H1 (cell line): ENCODE data around the gene THEMIS. TPM values are rescaled to one million over a fixed set of nuclear protein-coding genes. Genes with fewer than 3 reads are reported as not detected.

Source experiments
- CTCF ChIA-PET: fragments of 300-600 bp; sonication (Branson Sonifier 250); formaldehyde crosslinking; loops from one replicate; lab custom pipeline; 2021; ENCODE audit not compliant: partially characterized antibody; lab: Charles Lee
- POLR2A ChIA-PET: fragments of 300-600 bp; sonication (Branson Sonifier 250); formaldehyde crosslinking; loops from one replicate; lab custom pipeline; 2021; ENCODE audit warnings: inconsistent platforms; ENCODE audit not compliant: partially characterized antibody; lab: Charles Lee
- DNase-seq, 2 experiments: peaks; one replicate each; pipeline versions ENCODE4 v3.0.0 to v3.0.0-alpha.2; 2010 to 2022; ENCODE audit warnings: low spot score in 2 of 2, low read depth in 1 of 2, mixed read lengths in 1 of 2
- FAIRE-seq: peaks from 2 replicates; lab custom pipeline; 2011; peaks lifted over from hg19 to GRCh38; lab: Jason Lieb, UNC
- H2AFZ ChIP-seq: 2 replicates; pipeline ENCODE4 v1.8.1; 2012; ENCODE audit warnings: low read length, inconsistent platforms
- H2AK5ac ChIP-seq: 2 replicates; pipeline ENCODE4 v1.6.1; 2013; ENCODE audit warnings: low read depth, low read length
- H2BK120ac ChIP-seq: replicated peaks from 2 replicates; pipeline ENCODE3; 2013; ENCODE audit warnings: low read depth, low read length, inconsistent platforms
- H2BK12ac ChIP-seq: 2 replicates; pipeline ENCODE4 v1.6.1; 2013; ENCODE audit warnings: low read depth, low read length
- H2BK15ac ChIP-seq: 2 replicates; pipeline ENCODE4 v1.6.1; 2013; ENCODE audit warnings: low read length
- H2BK20ac ChIP-seq: 2 replicates; pipeline ENCODE4 v1.6.1; 2013; ENCODE audit warnings: low read length
- H2BK5ac ChIP-seq: 2 replicates; pipeline ENCODE4 v1.6.1; 2013; ENCODE audit warnings: low read depth, low read length
- H3K14ac ChIP-seq: 2 replicates; pipeline ENCODE4 v1.6.1; 2013; ENCODE audit warnings: inconsistent platforms; ENCODE audit not compliant: insufficient read length
- H3K18ac ChIP-seq: 2 replicates; pipeline ENCODE4 v1.6.1; 2013; ENCODE audit warnings: low read length; ENCODE audit errors: extremely low read depth
- H3K23ac ChIP-seq: 2 replicates; pipeline ENCODE4 v1.6.1; 2013; ENCODE audit warnings: inconsistent platforms; ENCODE audit not compliant: insufficient read length
- H3K23me2 ChIP-seq: 2 replicates; pipeline ENCODE4 v1.6.1; 2013; ENCODE audit warnings: low read depth, low read length
- H3K27ac ChIP-seq: 2 replicates; pipeline ENCODE4 v1.6.1; 2011; ENCODE audit warnings: low read depth, low read length, inconsistent platforms
- H3K27me3 ChIP-seq, 4 experiments: replicated peaks in 1 of 4; 1 replicate in 1 of 4; 2 replicates in 3 of 4; pipeline versions ENCODE4 v1.6.1 to v1.8.1; 2011 to 2013; ENCODE audit warnings: low read length in 3 of 4, mild to moderate bottlenecking in 3 of 4, inconsistent platforms in 2 of 4, mixed read lengths in 2 of 4, moderate library complexity in 1 of 4; ENCODE audit not compliant: control insufficient read depth in 3 of 4, insufficient read depth in 3 of 4; ENCODE audit errors: extremely low read depth in 1 of 4
- H3K36me3 ChIP-seq, 4 experiments: 2 replicates each; pipeline versions ENCODE4 v1.6.1 to v1.8.1; 2011 to 2013; ENCODE audit warnings: mild to moderate bottlenecking in 4 of 4, low read length in 3 of 4, moderate library complexity in 2 of 4, control low read depth in 1 of 4, inconsistent platforms in 1 of 4; ENCODE audit not compliant: insufficient read depth in 4 of 4, control insufficient read depth in 2 of 4
- H3K4ac ChIP-seq: replicated peaks from 2 replicates; pipeline ENCODE3; 2013; ENCODE audit warnings: low read length, low read depth, mixed read lengths, inconsistent platforms; ENCODE audit not compliant: insufficient read length
- H3K4me1 ChIP-seq, 4 experiments: replicated peaks in 1 of 4; 1 replicate in 1 of 4; 2 replicates in 3 of 4; pipeline versions ENCODE4 v1.6.1 to v1.8.1; 2011 to 2013; ENCODE audit warnings: low read length in 3 of 4, inconsistent platforms in 2 of 4, mixed read lengths in 1 of 4; ENCODE audit not compliant: insufficient read depth in 4 of 4, control insufficient read depth in 3 of 4
- H3K4me2 ChIP-seq, 2 experiments: 2 replicates each; pipeline versions ENCODE4 v1.6.1 to v1.8.1; 2011 to 2013; ENCODE audit warnings: low read depth in 2 of 2, low read length in 2 of 2, control low read depth in 1 of 2, inconsistent platforms in 1 of 2, mild to moderate bottlenecking in 1 of 2; ENCODE audit not compliant: insufficient read depth in 1 of 2
- H3K4me3 ChIP-seq, 4 experiments: fragments of 200-600, 300-600 bp in 1 of 4; sonication (generic), shearing (Covaris generic), sonication (Bioruptor Twin) in 1 of 4; 2 replicates each; pipeline versions ENCODE4 v1.5.1 to v1.8.1; 2011 to 2016; ENCODE audit warnings: low read length in 4 of 4, low read depth in 3 of 4, control low read depth in 2 of 4, inconsistent platforms in 2 of 4, mild to moderate bottlenecking in 2 of 4, mixed read lengths in 1 of 4, moderate library complexity in 1 of 4; ENCODE audit not compliant: insufficient read depth in 2 of 4; ENCODE audit errors: extremely low read depth in 1 of 4
- H3K56ac ChIP-seq: replicated peaks from 2 replicates; pipeline ENCODE3; 2013; ENCODE audit warnings: low read depth, mild to moderate bottlenecking, mixed read lengths, low read length, inconsistent platforms; ENCODE audit not compliant: insufficient read length
- H3K79me1 ChIP-seq: 2 replicates; pipeline ENCODE4 v1.6.1; 2013; ENCODE audit warnings: low read depth, low read length, control low read depth
- H3K79me2 ChIP-seq, 2 experiments: 2 replicates each; pipeline versions ENCODE4 v1.6.1 to v1.8.1; 2012 to 2013; ENCODE audit warnings: low read length in 2 of 2, mild to moderate bottlenecking in 2 of 2, inconsistent platforms in 1 of 2; ENCODE audit not compliant: insufficient read depth in 2 of 2, control insufficient read depth in 1 of 2
- H3K9ac ChIP-seq, 4 experiments: replicated peaks in 1 of 4; 1 replicate in 1 of 4; 2 replicates in 3 of 4; pipeline versions ENCODE4 v1.6.1 to v1.8.1; 2011 to 2013; ENCODE audit warnings: low read depth in 3 of 4, low read length in 3 of 4, control low read depth in 2 of 4, mild to moderate bottlenecking in 2 of 4, moderate library complexity in 2 of 4, inconsistent platforms in 1 of 4; ENCODE audit errors: extremely low read depth in 1 of 4
- H3K9me3 ChIP-seq, 2 experiments: 2 replicates each; pipeline versions ENCODE4 v1.6.1 to v1.8.1; 2012 to 2013; ENCODE audit warnings: mild to moderate bottlenecking in 2 of 2, moderate library complexity in 2 of 2, control low read depth in 1 of 2, inconsistent platforms in 1 of 2, low read depth in 1 of 2, low read length in 1 of 2, mixed read lengths in 1 of 2; ENCODE audit not compliant: insufficient read depth in 2 of 2
- H4K20me1 ChIP-seq, 2 experiments: replicated peaks in 1 of 2; 2 replicates each; pipeline versions ENCODE3 to v1.8.1; 2011 to 2013; ENCODE audit warnings: inconsistent platforms in 2 of 2, low read length in 2 of 2, mild to moderate bottlenecking in 1 of 2; ENCODE audit not compliant: insufficient read depth in 2 of 2, control insufficient read depth in 1 of 2
- H4K5ac ChIP-seq: 2 replicates; pipeline ENCODE4 v1.6.1; 2013; ENCODE audit warnings: low read length, low read depth, mixed read lengths, inconsistent platforms; ENCODE audit not compliant: insufficient read length
- H4K8ac ChIP-seq: 2 replicates; pipeline ENCODE4 v1.8.0; 2013; ENCODE audit warnings: mild to moderate bottlenecking, moderate library complexity, low read length, inconsistent platforms; ENCODE audit not compliant: insufficient read depth; ENCODE audit errors: extremely low read depth
- H4K91ac ChIP-seq: replicated peaks from 2 replicates; pipeline ENCODE3; 2013; ENCODE audit warnings: low read length, mixed read lengths, inconsistent platforms; ENCODE audit not compliant: insufficient read length
- ASH2L ChIP-seq: fragments of 200-600, 300-600 bp; sonication (generic); IDR thresholded peaks from one replicate; pipeline ENCODE4 v1.7.1; 2017; ENCODE audit warnings: low read length
- CBX5 ChIP-seq: fragments of 300-800, 300-1000 bp; sonication (generic); IDR thresholded peaks from 2 replicates; pipeline ENCODE4 v1.7.1; 2016; ENCODE audit warnings: antibody characterized with exemption, low read length, low read depth
- CEBPB ChIP-seq: IDR thresholded peaks from 2 replicates; pipeline ENCODE4 v1.6.1; 2012; ENCODE audit warnings: low read depth, low read length
- CREB1 ChIP-seq: IDR thresholded peaks from 2 replicates; pipeline ENCODE4 v1.6.1; 2012; ENCODE audit warnings: inconsistent platforms
- HDAC6 ChIP-seq: IDR thresholded peaks from one replicate; pipeline ENCODE4 v1.7.1; 2012; ENCODE audit warnings: low read depth, mild to moderate bottlenecking, inconsistent platforms, low read length, moderate library complexity
- JUN ChIP-seq: IDR thresholded peaks from 2 replicates; pipeline ENCODE4 v1.6.1; 2011; ENCODE audit warnings: low read depth, mild to moderate bottlenecking, improper control_type of control experiment, low read length
- POU5F1 ChIP-seq: IDR thresholded peaks from 2 replicates; pipeline ENCODE4 v1.6.1; 2011; ENCODE audit warnings: low read depth, mild to moderate bottlenecking, low read length, moderate library complexity
- RAD21 ChIP-seq, 2 experiments: IDR thresholded peaks in 1 of 2; conservative IDR thresholded peaks in 1 of 2; 2 replicates each; pipeline ENCODE4 v1.6.1; 2011; ENCODE audit warnings: low read depth in 2 of 2, low read length in 2 of 2, improper control_type of control experiment in 1 of 2, inconsistent platforms in 1 of 2, mild to moderate bottlenecking in 1 of 2, moderate library complexity in 1 of 2
- SUZ12 ChIP-seq: fragments of 200-600 bp; sonication (generic); IDR thresholded peaks from 2 replicates; pipeline ENCODE4 v1.6.1; 2012; ENCODE audit warnings: mild to moderate bottlenecking, inconsistent platforms, low read length, moderate library complexity, mixed read lengths
- YY1 ChIP-seq: IDR thresholded peaks from 2 replicates; pipeline ENCODE4 v1.6.1; 2011; ENCODE audit warnings: low read depth, mild to moderate bottlenecking, low read length
- WGBS, 2 experiments: shearing (Covaris generic) in 1 of 2; methylation state at CpG; one replicate each; pipeline versions ENCODE4 v1.1.6 to v1.1.7; 2013 to 2015; ENCODE audit warnings: low lambda C conversion rate in 2 of 2, mixed read lengths in 2 of 2, inconsistent platforms in 1 of 2, low coverage in 1 of 2, missing lambda C conversion rate in 1 of 2; ENCODE audit not compliant: insufficient replicate concordance in 2 of 2, insufficient coverage in 1 of 2, insufficient read length in 1 of 2; ENCODE audit errors: extremely low coverage in 1 of 2, missing lambda C conversion rate in 1 of 2; 5-methylcytosine and 5-hydroxymethylcytosine counted together
- polyA plus RNA-seq, 7 experiments: library from polyadenylated mRNA; depleted of rRNA in 3 of 7; stranded (reverse) in 5 of 7; unstranded in 2 of 7; fragments of >200 nt in 5 of 7; fragments of 200-250 nt in 2 of 7; gene quantifications; 1 replicate in 5 of 7; 2 replicates in 1 of 7; 4 replicates in 1 of 7; pipeline versions ENCODE4 v1.2.1 to v1.2.3, GENCODE V29; 2011 to 2013; ENCODE audit warnings: missing spikeins in 2 of 7, mixed read lengths in 2 of 7
- total RNA-seq: library from RNA; stranded (reverse); fragmentation: NEBNext Ultra II Directional; extraction: Animal tissue kit (Norgen Biotek cat#: 25700); gene quantifications from 2 replicates; pipeline ENCODE4 v1.2.1, GENCODE V29; 2021
- TF ChIP-seq, protein P1 (sequence below), 3 experiments: IDR thresholded peaks; 1 replicate in 2 of 3; 2 replicates in 1 of 3; pipeline versions ENCODE4 v1.5.1 to v1.6.1; 2011; ENCODE audit warnings: low read length in 3 of 3, mild to moderate bottlenecking in 3 of 3, inconsistent platforms in 2 of 3, low read depth in 1 of 3, moderate library complexity in 1 of 3; ENCODE audit not compliant: insufficient read depth in 1 of 3; ENCODE audit errors: control extremely low read depth in 1 of 3

Gene THEMIS
- total and polyA plus RNA-seq, 2 of the 8 experiments (the other 6 are each of a cell fraction or from before 2014, with no cell fraction given): not detected

DNA sequence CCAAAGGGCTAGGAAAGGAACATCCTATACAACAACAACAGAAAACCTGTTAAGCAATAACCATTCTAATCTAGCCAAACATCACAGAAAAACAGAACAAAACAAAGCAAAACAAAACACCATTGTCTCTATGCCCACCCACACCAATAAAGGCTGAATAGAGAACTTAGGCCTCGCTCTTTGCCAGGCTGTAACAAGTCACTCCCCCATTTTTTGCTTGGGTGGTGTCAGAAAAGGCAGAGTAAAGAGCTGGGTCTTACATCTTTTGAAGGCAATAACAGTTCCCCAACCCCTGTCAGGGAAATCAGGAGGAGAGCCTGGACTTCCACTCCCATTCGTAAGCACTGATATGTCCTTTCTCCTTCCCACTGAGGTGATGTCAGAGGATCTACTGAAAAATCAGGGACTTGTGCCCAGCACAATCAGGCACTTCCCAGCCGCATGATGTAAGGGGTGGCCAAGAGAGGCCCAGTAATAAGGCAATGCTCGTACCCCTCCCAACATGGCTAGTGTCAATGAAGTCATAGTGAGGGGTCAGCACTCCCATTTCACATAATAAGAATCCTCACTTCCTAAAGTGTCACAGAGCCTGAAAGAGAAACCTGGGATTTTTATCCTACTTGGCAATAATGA, 31.0 kb downstream of the THEMIS start:
- no peaks in the 10 kb centered on the region; the same call in 1 of the 2 replicates for H3K23me2 ChIP-seq
- whole genome bisulfite sequencing, 2 experiments: 91% methylated on average over 4 of the region's 4 CpGs; no CpG with 5 or more reads in 1 of the 2 experiments
- POLR2A ChIA-PET: no interaction called here
- H3K9me3 ChIP-seq: no peaks in the 10 kb centered on the region
- no peak overlapping the region for H4K5ac ChIP-seq
- H2BK120ac ChIP-seq: no peak overlapping the region
- no peak for FAIRE-seq
- no peak overlapping the region for H3K4me3 ChIP-seq
- H2BK15ac ChIP-seq: no peak overlapping the region
- H3K56ac ChIP-seq: no peak overlapping the region
- no peak overlapping the region for H3K4ac ChIP-seq
- DNase-seq: no peak
- H2BK20ac ChIP-seq: no peak overlapping the region
- H2BK5ac ChIP-seq: no peak overlapping the region
- CTCF ChIA-PET: interaction anchor here (0.7 to 2.4 kb wide), 5 partner anchors 10 to 649 kb away, joined by 3 to 12 read pairs (median 3); no protein-coding TSS in a partner anchor
- H3K36me3 ChIP-seq: no peaks in the 10 kb centered on the region
- no peaks in the 10 kb centered on the region for H3K27me3 ChIP-seq
- H3K18ac ChIP-seq: no peak overlapping the region
- no peak overlapping the region for H3K23ac ChIP-seq
- H3K4me2 ChIP-seq: no peak overlapping the region
- H4K20me1 ChIP-seq: no peaks in the 10 kb centered on the region
- no peak overlapping the region for H2BK12ac ChIP-seq
- no peak overlapping the region for H4K91ac ChIP-seq
- no peak overlapping the region for H3K27ac ChIP-seq
- no peak overlapping the region for H3K9ac ChIP-seq
- H2AK5ac ChIP-seq: no peak overlapping the region
- no peak overlapping the region; the same call in 1 of the 2 replicates for H2AFZ ChIP-seq
- H3K79me1 ChIP-seq: no peaks in the 10 kb centered on the region
- H3K79me2 ChIP-seq: no peaks in the 10 kb centered on the region
- peaks cover 0 to 3% (median 0%) of the 10 kb centered on the region in 4 experiments; a peak in 1 of 7 replicates for H3K4me1 ChIP-seq
- no peak overlapping the region for H3K14ac ChIP-seq
- H4K8ac ChIP-seq: no peak overlapping the region
- TF ChIP-seq JUN: no peak
- no peak for TF ChIP-seq SUZ12
- no peak for TF ChIP-seq CREB1
- no peak for TF ChIP-seq HDAC6
- TF ChIP-seq, protein P1, sequence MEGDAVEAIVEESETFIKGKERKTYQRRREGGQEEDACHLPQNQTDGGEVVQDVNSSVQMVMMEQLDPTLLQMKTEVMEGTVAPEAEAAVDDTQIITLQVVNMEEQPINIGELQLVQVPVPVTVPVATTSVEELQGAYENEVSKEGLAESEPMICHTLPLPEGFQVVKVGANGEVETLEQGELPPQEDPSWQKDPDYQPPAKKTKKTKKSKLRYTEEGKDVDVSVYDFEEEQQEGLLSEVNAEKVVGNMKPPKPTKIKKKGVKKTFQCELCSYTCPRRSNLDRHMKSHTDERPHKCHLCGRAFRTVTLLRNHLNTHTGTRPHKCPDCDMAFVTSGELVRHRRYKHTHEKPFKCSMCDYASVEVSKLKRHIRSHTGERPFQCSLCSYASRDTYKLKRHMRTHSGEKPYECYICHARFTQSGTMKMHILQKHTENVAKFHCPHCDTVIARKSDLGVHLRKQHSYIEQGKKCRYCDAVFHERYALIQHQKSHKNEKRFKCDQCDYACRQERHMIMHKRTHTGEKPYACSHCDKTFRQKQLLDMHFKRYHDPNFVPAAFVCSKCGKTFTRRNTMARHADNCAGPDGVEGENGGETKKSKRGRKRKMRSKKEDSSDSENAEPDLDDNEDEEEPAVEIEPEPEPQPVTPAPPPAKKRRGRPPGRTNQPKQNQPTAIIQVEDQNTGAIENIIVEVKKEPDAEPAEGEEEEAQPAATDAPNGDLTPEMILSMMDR (IDR thresholded peaks at IDR 0.05; ENCODE audit: control extremely low read depth in 1 of 3, insufficient read depth in 1 of 3, low read depth in 1 of 3, low read length in 3 of 3): no peak
- TF ChIP-seq CBX5: no peak
- no peak for TF ChIP-seq YY1
- no peak for TF ChIP-seq CEBPB
- no peak for TF ChIP-seq ASH2L
- no peak for TF ChIP-seq RAD21 (IDR thresholded peaks at IDR 0.05 in 1 of 2, conservative IDR thresholded peaks at IDR 0.05 in 1 of 2; ENCODE audit: low read depth in 2 of 2, low read length in 2 of 2)
- no peak for TF ChIP-seq POU5F1
